Endothelial cell of umbilical vein (primary cell): ENCODE measurements around the gene KRT23. TPM values are rescaled to one million over a fixed set of nuclear protein-coding genes. Genes with fewer than 3 reads are reported as not detected.

Source experiments
- BruUV-seq: library from RNA; stranded (reverse); fragments of 400-500 nt; replicated peaks from 2 replicates; lab custom pipeline; 2021; lab: Mats Ljungman, UMichigan
- CTCF ChIA-PET: fragments of 300-600, 350-600 bp; sonication (Branson Sonifier 250); formaldehyde crosslinking; loops from one replicate; lab custom pipeline; 2021; ENCODE audit warnings: antibody characterized with exemption, inconsistent platforms; lab: Charles Lee
- POLR2A ChIA-PET: fragments of 300-600, 350-600 bp; sonication (Branson Sonifier 250); formaldehyde crosslinking; loops from one replicate; lab custom pipeline; 2021; ENCODE audit warnings: antibody characterized with exemption, inconsistent platforms; lab: Charles Lee
- DNase-seq: peaks from one replicate; pipeline ENCODE4 v3.0.0-alpha.2; 2011; ENCODE audit warnings: low read depth, low spot score
- FAIRE-seq: peaks from 2 replicates; lab custom pipeline; 2011; peaks lifted over from hg19 to GRCh38; lab: Jason Lieb, UNC
- H2AFZ ChIP-seq: 2 replicates; pipeline ENCODE4 v1.6.0; 2012; ENCODE audit warnings: low read depth, low read length, control low read depth, inconsistent platforms
- H3K27ac ChIP-seq: 2 replicates; pipeline ENCODE4 v1.5.1; 2011; ENCODE audit warnings: low read depth, mild to moderate bottlenecking, control low read depth, low read length, moderate library complexity; ENCODE audit not compliant: insufficient read depth
- H3K27me3 ChIP-seq, 2 experiments: 2 replicates each; pipeline versions ENCODE4 v1.6.0 to v1.6.1; 2011; ENCODE audit warnings: low read length in 2 of 2, mixed read lengths in 1 of 2; ENCODE audit not compliant: control insufficient read depth in 2 of 2, insufficient read depth in 2 of 2
- H3K36me3 ChIP-seq, 2 experiments: 2 replicates in 1 of 2; 3 replicates in 1 of 2; pipeline ENCODE4 v1.5.1; 2011; ENCODE audit warnings: low read length in 2 of 2, mild to moderate bottlenecking in 1 of 2, moderate library complexity in 1 of 2; ENCODE audit not compliant: control insufficient read depth in 2 of 2, insufficient read depth in 2 of 2; ENCODE audit errors: extremely low read depth in 1 of 2
- H3K4me1 ChIP-seq: 3 replicates; pipeline ENCODE4 v1.5.1; 2011; ENCODE audit warnings: mild to moderate bottlenecking, low read length; ENCODE audit not compliant: control insufficient read depth, insufficient read depth; ENCODE audit errors: extremely low read depth
- H3K4me2 ChIP-seq: 2 replicates; pipeline ENCODE4 v1.6.1; 2011; ENCODE audit warnings: low read length, control low read depth, mixed read lengths; ENCODE audit not compliant: insufficient read depth
- H3K4me3 ChIP-seq, 3 experiments: fragments of 200-600 bp in 1 of 3; sonication (generic), shearing (Covaris generic) in 1 of 3; replicated peaks in 1 of 3; 2 replicates each; pipeline ENCODE4 v1.5.1; 2011 to 2016; ENCODE audit warnings: control low read depth in 3 of 3, low read length in 3 of 3, mild to moderate bottlenecking in 2 of 3, inconsistent platforms in 1 of 3, low read depth in 1 of 3, moderate library complexity in 1 of 3; ENCODE audit not compliant: insufficient read depth in 1 of 3
- H3K79me2 ChIP-seq: 2 replicates; pipeline ENCODE4 v1.6.0; 2012; ENCODE audit warnings: low read length, inconsistent platforms; ENCODE audit not compliant: control insufficient read depth, insufficient read depth
- H3K9ac ChIP-seq: replicated peaks from 2 replicates; pipeline ENCODE3; 2011; ENCODE audit warnings: low read length, control low read depth; ENCODE audit not compliant: insufficient read depth; ENCODE audit errors: extremely low read depth
- H3K9me1 ChIP-seq: replicated peaks from 3 replicates; pipeline ENCODE4 v1.6.0; 2011; ENCODE audit warnings: mild to moderate bottlenecking, low read length; ENCODE audit not compliant: control insufficient read depth, insufficient read depth; ENCODE audit errors: extremely low read depth
- H3K9me3 ChIP-seq: replicated peaks from 2 replicates; pipeline ENCODE4 v1.5.1; 2012; ENCODE audit warnings: low read length, inconsistent platforms; ENCODE audit not compliant: control insufficient read depth, insufficient read depth
- H4K20me1 ChIP-seq: replicated peaks from 2 replicates; pipeline ENCODE3; 2011; ENCODE audit warnings: mild to moderate bottlenecking, low read length; ENCODE audit not compliant: control insufficient read depth, insufficient read depth; ENCODE audit errors: extremely low read depth
- EZH2 ChIP-seq: IDR thresholded peaks from 2 replicates; pipeline ENCODE4 v1.6.1; 2012; ENCODE audit warnings: borderline replicate concordance, low read depth, mild to moderate bottlenecking, moderate library complexity, low read length, inconsistent platforms; ENCODE audit not compliant: severe bottlenecking
- FOS ChIP-seq: IDR thresholded peaks from 2 replicates; pipeline ENCODE4 v1.6.1; 2011; ENCODE audit warnings: mild to moderate bottlenecking, low read length, moderate library complexity, borderline replicate concordance; ENCODE audit not compliant: insufficient read depth
- GATA2 ChIP-seq: IDR thresholded peaks from 2 replicates; pipeline ENCODE4 v1.7.0; 2011; ENCODE audit warnings: low read depth, mild to moderate bottlenecking, moderate library complexity, mixed read lengths, low read length; ENCODE audit not compliant: insufficient read length, insufficient read depth
- JUN ChIP-seq: IDR thresholded peaks from 2 replicates; pipeline ENCODE4 v1.6.1; 2011; ENCODE audit warnings: borderline replicate concordance, low read depth; ENCODE audit not compliant: insufficient read length, insufficient read depth
- MAX ChIP-seq: IDR thresholded peaks from 2 replicates; pipeline ENCODE4 v1.6.1; 2011; ENCODE audit not compliant: insufficient read depth, insufficient read length
- MYC ChIP-seq: IDR thresholded peaks from one replicate; pipeline ENCODE4 v1.6.1; 2011; ENCODE audit warnings: mild to moderate bottlenecking, low read depth, low read length
- POLR2A ChIP-seq: IDR thresholded peaks from 2 replicates; pipeline ENCODE4 v1.6.1; 2012; ENCODE audit warnings: low read depth, mild to moderate bottlenecking, control low read depth, low read length
- POLR2AphosphoS5 ChIP-seq: IDR thresholded peaks from 2 replicates; pipeline ENCODE4 v1.6.1; 2012; ENCODE audit warnings: low read depth, mild to moderate bottlenecking, control low read depth, low read length, moderate library complexity; ENCODE audit not compliant: insufficient read depth
- dilution Hi-C: fragments of 300-500 bp; cut with MboI; formaldehyde crosslinking; loops from one replicate; pipeline ENCODE4 v1.15.0; 2019; ENCODE audit warnings: low sequenced_read_pairs; ENCODE audit not compliant: extremely low pct_ligation_motif_present
- intact Hi-C: fragments of 100-400 bp; cut with micrococcal nuclease; formaldehyde crosslinking; loops from one replicate; pipeline ENCODE4 v1.10.0; 2022
- polyA plus RNA-seq, 4 experiments: library from polyadenylated mRNA; depleted of rRNA in 3 of 4; stranded (reverse) in 3 of 4; unstranded in 1 of 4; fragments of >200 nt; gene quantifications; 2 replicates each; pipeline versions ENCODE4 v1.2.1 to v1.2.3, GENCODE V29; 2011 to 2012; ENCODE audit warnings: missing spikeins in 1 of 4
- total RNA-seq: library from RNA; stranded (reverse); gene quantifications from 2 replicates; pipeline ENCODE4 v1.2.3, GENCODE V29; 2021
- TF ChIP-seq, protein P1 (sequence below), 2 donors: IDR thresholded peaks; 1 replicate in 1 of 2; 2 replicates in 1 of 2; pipeline ENCODE4 v1.5.1; 2011; ENCODE audit warnings: low read length in 2 of 2, mild to moderate bottlenecking in 2 of 2, moderate library complexity in 2 of 2, control low read depth in 1 of 2, inconsistent platforms in 1 of 2, low read depth in 1 of 2; ENCODE audit not compliant: insufficient read depth in 1 of 2; ENCODE audit errors: extremely low read depth in 1 of 2

The KRT23 gene
- total and polyA plus RNA-seq, 2 donors (not counting 3 experiments of a cell fraction or from before 2014, with no cell fraction given) = not detected

DNA sequence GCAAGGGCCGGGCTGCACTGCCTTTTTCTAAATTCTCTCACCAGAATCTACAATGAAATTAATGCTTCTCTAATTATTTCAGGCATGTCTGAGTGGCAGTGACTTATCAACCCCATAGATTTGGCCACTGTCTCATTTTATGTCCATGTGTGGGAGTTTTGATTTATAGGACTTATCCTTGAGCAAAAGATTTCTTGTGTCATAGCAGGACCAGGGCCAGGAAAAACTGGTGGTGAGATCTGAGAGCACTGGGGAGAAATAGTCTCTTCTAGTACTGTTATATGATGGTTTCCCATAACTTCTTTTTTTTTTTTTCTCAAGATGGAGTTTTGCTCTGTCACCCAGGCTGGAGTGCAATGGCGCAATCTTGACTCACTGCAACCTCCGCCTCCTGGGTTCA lies 1.5 kb upstream of the KRT23 start:
- Histone ChIP-seq H3K9me1 (no peaks in the 10 kb centered on the region), H3K36me3 (no peaks in the 10 kb centered on the region), H3K9me3 (no peaks in the 10 kb centered on the region), H3K27me3 (peaks cover 5 to 8% of the 10 kb centered on the region in 2 experiments), H3K27ac (no peak overlapping the region), H3K79me2 (no peaks in the 10 kb centered on the region), H2AFZ (no peak overlapping the region), H3K4me1 (no peaks in the 10 kb centered on the region), H3K4me3 (no peak overlapping the region), H3K9ac (no peak overlapping the region), H4K20me1 (no peaks in the 10 kb centered on the region), H3K4me2 (no peak overlapping the region)
- no peak for TF ChIP-seq MAX
- no peak for TF ChIP-seq POLR2A
- TF ChIP-seq EZH2 = no peak
- TF ChIP-seq GATA2 = no peak
- TF ChIP-seq MYC = no peak
- FAIRE-seq = no peak
- DNase-seq = no peak
- POLR2A ChIA-PET = no interaction called here
- no TSS peak for BruUV-seq
- intact Hi-C loops (no loop called here), dilution Hi-C loops (no loop called here)
- CTCF ChIA-PET = no interaction called here

GRCh38 chr17:40936976-40937375 lies 470 bp downstream of the KRT23 start:
- Histone ChIP-seq H3K4me3 (no peak overlapping the region), H3K27me3 (peaks cover 8 to 10% of the 10 kb centered on the region in 2 experiments), H4K20me1 (no peaks in the 10 kb centered on the region), H3K27ac (no peak overlapping the region), H3K9me3 (no peaks in the 10 kb centered on the region), H3K4me1 (no peaks in the 10 kb centered on the region), H3K9me1 (no peaks in the 10 kb centered on the region), H3K9ac (no peak overlapping the region), H3K4me2 (no peak overlapping the region), H3K79me2 (no peaks in the 10 kb centered on the region), H3K36me3 (no peaks in the 10 kb centered on the region), H2AFZ (no peak overlapping the region)
- FAIRE-seq (no peak), DNase-seq (no peak)
- ChIA-PET CTCF (no interaction called here), POLR2A (no interaction called here)
- dilution Hi-C loops = no loop called here
- TF ChIP-seq, protein P1, sequence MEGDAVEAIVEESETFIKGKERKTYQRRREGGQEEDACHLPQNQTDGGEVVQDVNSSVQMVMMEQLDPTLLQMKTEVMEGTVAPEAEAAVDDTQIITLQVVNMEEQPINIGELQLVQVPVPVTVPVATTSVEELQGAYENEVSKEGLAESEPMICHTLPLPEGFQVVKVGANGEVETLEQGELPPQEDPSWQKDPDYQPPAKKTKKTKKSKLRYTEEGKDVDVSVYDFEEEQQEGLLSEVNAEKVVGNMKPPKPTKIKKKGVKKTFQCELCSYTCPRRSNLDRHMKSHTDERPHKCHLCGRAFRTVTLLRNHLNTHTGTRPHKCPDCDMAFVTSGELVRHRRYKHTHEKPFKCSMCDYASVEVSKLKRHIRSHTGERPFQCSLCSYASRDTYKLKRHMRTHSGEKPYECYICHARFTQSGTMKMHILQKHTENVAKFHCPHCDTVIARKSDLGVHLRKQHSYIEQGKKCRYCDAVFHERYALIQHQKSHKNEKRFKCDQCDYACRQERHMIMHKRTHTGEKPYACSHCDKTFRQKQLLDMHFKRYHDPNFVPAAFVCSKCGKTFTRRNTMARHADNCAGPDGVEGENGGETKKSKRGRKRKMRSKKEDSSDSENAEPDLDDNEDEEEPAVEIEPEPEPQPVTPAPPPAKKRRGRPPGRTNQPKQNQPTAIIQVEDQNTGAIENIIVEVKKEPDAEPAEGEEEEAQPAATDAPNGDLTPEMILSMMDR (IDR thresholded peaks at IDR 0.05; ENCODE audit: extremely low read depth in 1 of 2, insufficient read depth in 1 of 2, low read depth in 1 of 2, low read length in 2 of 2) = no peak
- TF ChIP-seq MAX = no peak
- TF ChIP-seq JUN = no peak
- no peak for TF ChIP-seq MYC
- no peak for TF ChIP-seq FOS
- TF ChIP-seq POLR2AphosphoS5 = no peak
- no peak for TF ChIP-seq GATA2
- TF ChIP-seq POLR2A = no peak
- no peak for TF ChIP-seq EZH2
- no TSS peak for BruUV-seq
- intact Hi-C loops = no loop called here
